Endothelial cell (in vitro differentiated cells): ENCODE results near the gene HCRT. TPM values are rescaled to one million over a fixed set of nuclear protein-coding genes. Genes with fewer than 3 reads are reported as not detected.
A peak's percentile ranks its signal among the peaks of the same experiment; 100 is the strongest.

Experiments
- DNase-seq: peaks from one replicate; pipeline ENCODE4 v3.0.0; 2021; ENCODE audit warnings: low spot score
- H3K27ac Mint-ChIP-seq: one replicate; pipeline ENCODE4 v1.8.0; 2021; ENCODE audit warnings: mixed read lengths, inconsistent platforms; ENCODE audit not compliant: unreplicated experiment
- H3K27me3 Mint-ChIP-seq: one replicate; pipeline ENCODE4 v1.8.0; 2021; ENCODE audit warnings: mild to moderate bottlenecking, moderate library complexity, mixed read lengths, inconsistent platforms; ENCODE audit not compliant: unreplicated experiment
- H3K36me3 Mint-ChIP-seq: one replicate; pipeline ENCODE4 v1.8.0; 2021; ENCODE audit warnings: mild to moderate bottlenecking, low read depth, mixed read lengths, inconsistent platforms; ENCODE audit not compliant: unreplicated experiment
- H3K4me1 Mint-ChIP-seq: one replicate; pipeline ENCODE4 v1.8.0; 2021; ENCODE audit warnings: mild to moderate bottlenecking, mixed read lengths, inconsistent platforms; ENCODE audit not compliant: unreplicated experiment
- H3K4me3 Mint-ChIP-seq: one replicate; pipeline ENCODE4 v1.8.0; 2021; ENCODE audit warnings: mild to moderate bottlenecking, mixed read lengths, inconsistent platforms; ENCODE audit not compliant: unreplicated experiment
- H3K9me3 Mint-ChIP-seq: one replicate; pipeline ENCODE4 v1.8.0; 2021; ENCODE audit warnings: mixed read lengths, inconsistent platforms; ENCODE audit not compliant: unreplicated experiment
- CTCF ChIP-seq: fragments of 200-600 bp; sonication (generic); IDR thresholded peaks from one replicate; pipeline ENCODE4 v1.5.0; 2021; ENCODE audit warnings: antibody characterized with exemption; ENCODE audit not compliant: unreplicated experiment
- total RNA-seq: library from RNA; stranded (reverse); fragmentation: NEBNext Ultra II Directional; extraction: Animal tissue kit (Norgen Biotek cat#: 25700); gene quantifications from one replicate; pipeline ENCODE4 v1.2.1, GENCODE V29; 2021; ENCODE audit not compliant: unreplicated experiment

HCRT gene
- total RNA-seq, 1 donor from 2014 or later = not detected

GRCh38 chr17:42202696-42203095 lies 17.4 kb upstream of the HCRT start:
- DNase-seq = no peak
- Mint-ChIP-seq H3K27ac (no peak overlapping the region), H3K27me3 (peaks cover 6% of the 10 kb centered on the region), H3K4me3 (no peak overlapping the region), H3K4me1 (no peaks in the 10 kb centered on the region), H3K9me3 (no peaks in the 10 kb centered on the region), H3K36me3 (peaks cover 31% of the 10 kb centered on the region)
- TF ChIP-seq CTCF = no peak

GRCh38 chr17:42202159-42202558 lies 16.9 kb upstream of the HCRT start:
- no peaks in the 10 kb centered on the region for H3K4me1 Mint-ChIP-seq
- H3K4me3 Mint-ChIP-seq = no peak overlapping the region
- no peak overlapping the region for H3K27ac Mint-ChIP-seq
- no peaks in the 10 kb centered on the region for H3K9me3 Mint-ChIP-seq
- DNase-seq = no peak
- H3K36me3 Mint-ChIP-seq = peaks cover 27% of the 10 kb centered on the region
- peaks cover 9% of the 10 kb centered on the region for H3K27me3 Mint-ChIP-seq
- TF ChIP-seq CTCF = no peak

GRCh38 chr17:42201458-42201772 lies 16.2 kb upstream of the HCRT start:
- peaks cover 27% of the 10 kb centered on the region for H3K36me3 Mint-ChIP-seq
- no peak for DNase-seq
- peaks cover 9% of the 10 kb centered on the region for H3K27me3 Mint-ChIP-seq
- TF ChIP-seq CTCF = no peak
- H3K4me3 Mint-ChIP-seq = no peak overlapping the region
- no peaks in the 10 kb centered on the region for H3K9me3 Mint-ChIP-seq
- no peaks in the 10 kb centered on the region for H3K4me1 Mint-ChIP-seq
- no peak overlapping the region for H3K27ac Mint-ChIP-seq

- no peak for TF ChIP-seq CTCF
- H3K27ac Mint-ChIP-seq = no peak overlapping the region
- H3K4me1 Mint-ChIP-seq = no peaks in the 10 kb centered on the region
- H3K9me3 Mint-ChIP-seq = no peaks in the 10 kb centered on the region
- peaks cover 9% of the 10 kb centered on the region for H3K27me3 Mint-ChIP-seq
- no peak for DNase-seq
- H3K36me3 Mint-ChIP-seq = peaks cover 23% of the 10 kb centered on the region
- H3K4me3 Mint-ChIP-seq = no peak overlapping the region
These were observed 15.6 kb upstream of the HCRT start for GRCh38 chr17:42200706-42201457.

- peak overlapping the region; percentile 50 for H3K4me3 Mint-ChIP-seq
- no peak overlapping the region for H3K27ac Mint-ChIP-seq
- peaks cover 22% of the 10 kb centered on the region for H3K36me3 Mint-ChIP-seq
- no peaks in the 10 kb centered on the region for H3K9me3 Mint-ChIP-seq
- H3K4me1 Mint-ChIP-seq = peaks cover under 1% of the 10 kb centered on the region
- H3K27me3 Mint-ChIP-seq = peaks cover 10% of the 10 kb centered on the region
- DNase-seq = no peak
- TF ChIP-seq CTCF = no peak
These were observed 14.3 kb upstream of the HCRT start for GRCh38 chr17:42199416-42200011.
